ENCODE data around the gene DNASE1.
"Not testable (repeated sequence)": the region's sequence is repeated elsewhere in the genome, so short reads cannot be mapped to it uniquely, and the experiment has no call there.

DNASE1 gene

DNA sequence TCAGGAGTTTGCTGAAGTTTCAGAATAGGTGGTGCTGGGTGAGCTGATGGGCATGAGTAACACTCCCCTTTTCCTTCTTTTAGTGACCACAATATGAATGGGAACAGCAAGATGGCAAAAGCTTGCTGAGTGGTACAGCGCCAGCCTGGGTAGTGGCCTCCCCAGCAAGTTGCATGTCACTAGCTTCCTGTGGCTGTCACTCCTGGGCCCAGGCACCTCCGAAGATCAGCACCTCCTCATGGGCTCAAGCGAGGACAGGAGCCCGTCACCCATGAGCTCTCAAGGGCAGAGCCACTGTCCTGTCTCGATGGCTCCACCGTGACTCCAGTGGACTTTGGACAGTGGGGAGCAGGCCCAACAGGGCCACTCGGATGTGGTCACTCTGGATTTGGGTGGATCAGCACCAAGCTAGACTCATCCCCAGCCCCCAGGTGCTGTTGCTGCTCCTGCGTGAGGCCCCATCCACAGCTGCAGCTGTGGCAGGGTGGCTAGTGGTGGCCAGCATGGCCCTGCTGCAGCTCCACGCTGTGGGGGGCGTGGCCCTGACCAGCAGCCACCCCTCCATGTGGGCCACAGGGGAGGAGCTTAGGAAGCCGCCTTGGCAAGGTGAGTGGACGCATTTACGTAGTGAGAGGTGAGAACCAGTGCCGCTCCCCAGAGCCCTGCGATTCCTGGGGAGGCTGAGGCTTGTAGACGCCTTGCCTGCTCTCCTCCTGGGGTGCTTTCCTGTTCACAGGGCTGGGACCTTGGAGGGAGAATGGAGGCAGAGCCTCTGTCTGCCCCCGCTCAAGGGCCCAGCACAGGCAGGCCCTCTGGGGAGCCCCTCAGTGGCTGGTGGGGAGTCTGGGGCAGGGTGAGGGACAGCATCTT is 13.6 kb upstream of the DNASE1 start:
- DNase-seq (ENCODE audit: low read depth in 2 of 2): no peak

GRCh38 chr16:3641801-3642396 is 12.6 kb upstream of the DNASE1 start:
- no peak for DNase-seq (ENCODE audit: low read depth in 2 of 2)

DNA sequence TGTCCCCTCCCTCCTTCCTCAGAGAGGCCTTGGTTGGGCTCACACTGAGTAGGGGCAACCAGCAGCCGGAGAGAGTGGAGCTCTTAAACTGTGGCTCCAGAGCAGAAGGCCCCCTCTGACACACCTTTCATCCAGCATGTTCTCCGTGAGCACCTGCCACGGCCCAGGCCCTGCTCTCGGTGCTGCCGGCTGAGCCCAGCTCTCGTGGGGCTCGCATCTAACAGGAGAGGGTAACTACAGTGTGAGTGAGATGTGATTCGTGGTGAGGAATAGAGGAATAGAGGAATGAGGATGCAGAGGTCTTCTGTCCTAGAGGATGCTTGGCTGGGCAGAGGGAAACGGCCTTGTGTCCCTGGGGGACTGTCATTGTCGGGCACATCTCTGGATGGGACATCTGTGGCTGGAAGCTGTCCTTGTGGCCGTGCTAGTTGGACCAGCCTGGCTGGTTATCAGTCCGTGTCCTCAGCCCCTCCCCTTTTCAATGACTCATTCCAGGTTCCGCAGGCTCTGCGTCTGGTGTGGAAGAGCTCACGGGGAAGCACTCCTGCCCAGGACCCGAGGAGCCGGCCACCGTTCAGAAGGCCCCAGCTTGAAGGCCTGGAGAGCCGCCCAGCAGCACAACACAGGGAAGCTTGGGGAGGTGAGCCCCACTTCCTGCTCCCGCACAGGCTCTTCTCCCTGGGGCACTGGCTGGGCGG is 11.9 kb upstream of the DNASE1 start:
- no peak for DNase-seq (ENCODE audit: low read depth in 2 of 2)

DNA sequence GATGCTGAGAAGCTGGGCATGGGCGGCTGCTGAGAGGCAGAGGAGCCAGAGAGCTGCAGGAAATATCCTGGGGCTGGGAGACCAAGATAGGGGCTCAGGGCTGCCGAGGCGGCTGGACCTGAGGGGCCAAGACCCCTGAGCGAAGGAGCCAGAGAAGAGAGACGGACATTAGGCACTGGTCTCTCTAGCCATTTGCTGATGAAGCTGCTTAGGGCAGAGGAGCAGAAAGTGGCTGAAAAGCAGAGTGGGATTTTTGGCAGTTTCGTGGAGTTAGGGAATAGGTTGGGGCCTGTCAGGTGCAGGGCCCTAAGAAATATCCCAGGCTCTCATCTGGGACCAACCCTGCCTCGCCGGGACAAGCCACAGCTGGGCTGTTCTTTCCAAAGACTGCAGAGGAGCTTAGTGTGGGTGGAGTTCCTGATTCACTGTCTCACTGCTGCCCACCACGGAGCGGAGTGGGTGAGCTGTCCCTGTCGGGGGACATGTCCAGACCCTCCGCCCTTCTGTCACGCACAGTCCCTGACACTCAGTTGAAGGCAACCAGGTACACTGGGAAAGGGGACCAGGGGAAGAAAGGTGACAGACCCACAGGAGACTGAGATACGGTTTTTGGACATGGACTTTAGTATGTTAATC is 11.3 kb upstream of the DNASE1 start:
- no peak for DNase-seq (ENCODE audit: low read depth in 2 of 2)

- no peak for DNase-seq (ENCODE audit: low read depth in 2 of 2)
These were observed 9.4 kb upstream of the DNASE1 start for GRCh38 chr16:3645108-3645503.

- DNase-seq (ENCODE audit: low read depth in 2 of 2): no peak
These were observed 8.8 kb upstream of the DNASE1 start for GRCh38 chr16:3645504-3646347.

GRCh38 chr16:3646348-3646920 is 8.1 kb upstream of the DNASE1 start:
- no peak for DNase-seq (ENCODE audit: low read depth in 2 of 2)

GRCh38 chr16:3650631-3651265 is 3.7 kb upstream of the DNASE1 start:
- DNase-seq (ENCODE audit: low read depth in 2 of 2): no peak

- DNase-seq (ENCODE audit: low read depth in 2 of 2): no peak
These were observed 2.8 kb upstream of the DNASE1 start for GRCh38 chr16:3651461-3652372.

GRCh38 chr16:3652373-3653195 is 1.9 kb upstream of the DNASE1 start:
- no peak for DNase-seq (ENCODE audit: low read depth in 2 of 2)

- no peak for DNase-seq (ENCODE audit: low read depth in 2 of 2)
These were observed 522 bp downstream of the DNASE1 start for GRCh38 chr16:3655030-3655395.

DNA sequence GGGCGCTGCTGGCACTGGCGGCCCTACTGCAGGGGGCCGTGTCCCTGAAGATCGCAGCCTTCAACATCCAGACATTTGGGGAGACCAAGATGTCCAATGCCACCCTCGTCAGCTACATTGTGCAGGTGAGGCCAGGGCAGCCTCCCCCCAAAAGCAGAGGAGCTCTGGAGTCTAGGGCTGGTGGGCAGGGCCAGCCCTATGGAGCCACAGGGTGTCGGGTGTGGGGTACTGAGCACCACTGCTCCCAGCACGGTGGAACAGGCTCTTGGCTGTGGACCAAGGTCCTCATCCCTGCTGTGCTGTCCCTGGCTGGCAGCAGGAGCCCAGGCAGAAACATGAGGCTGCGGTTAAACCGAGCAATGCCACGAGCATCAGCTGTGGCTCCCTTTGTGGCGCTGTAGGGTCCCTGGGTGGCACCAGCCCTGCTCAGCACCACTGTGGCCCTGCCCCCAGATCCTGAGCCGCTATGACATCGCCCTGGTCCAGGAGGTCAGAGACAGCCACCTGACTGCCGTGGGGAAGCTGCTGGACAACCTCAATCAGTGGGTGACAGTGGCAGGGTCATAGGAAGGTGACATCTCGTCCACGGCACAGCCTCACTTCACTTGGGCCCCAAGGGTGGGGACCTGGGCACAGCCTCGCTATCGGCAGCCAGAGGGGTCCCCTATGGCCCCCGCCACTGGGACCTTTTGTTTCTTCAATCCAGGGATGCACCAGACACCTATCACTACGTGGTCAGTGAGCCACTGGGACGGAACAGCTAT is 1.1 kb downstream of the DNASE1 start:
- no peak for DNase-seq (ENCODE audit: low read depth in 2 of 2)

GRCh38 chr16:3656160-3656490 is 1.6 kb downstream of the DNASE1 start:
- DNase-seq (ENCODE audit: low read depth in 2 of 2): not testable (repeated sequence)

DNA sequence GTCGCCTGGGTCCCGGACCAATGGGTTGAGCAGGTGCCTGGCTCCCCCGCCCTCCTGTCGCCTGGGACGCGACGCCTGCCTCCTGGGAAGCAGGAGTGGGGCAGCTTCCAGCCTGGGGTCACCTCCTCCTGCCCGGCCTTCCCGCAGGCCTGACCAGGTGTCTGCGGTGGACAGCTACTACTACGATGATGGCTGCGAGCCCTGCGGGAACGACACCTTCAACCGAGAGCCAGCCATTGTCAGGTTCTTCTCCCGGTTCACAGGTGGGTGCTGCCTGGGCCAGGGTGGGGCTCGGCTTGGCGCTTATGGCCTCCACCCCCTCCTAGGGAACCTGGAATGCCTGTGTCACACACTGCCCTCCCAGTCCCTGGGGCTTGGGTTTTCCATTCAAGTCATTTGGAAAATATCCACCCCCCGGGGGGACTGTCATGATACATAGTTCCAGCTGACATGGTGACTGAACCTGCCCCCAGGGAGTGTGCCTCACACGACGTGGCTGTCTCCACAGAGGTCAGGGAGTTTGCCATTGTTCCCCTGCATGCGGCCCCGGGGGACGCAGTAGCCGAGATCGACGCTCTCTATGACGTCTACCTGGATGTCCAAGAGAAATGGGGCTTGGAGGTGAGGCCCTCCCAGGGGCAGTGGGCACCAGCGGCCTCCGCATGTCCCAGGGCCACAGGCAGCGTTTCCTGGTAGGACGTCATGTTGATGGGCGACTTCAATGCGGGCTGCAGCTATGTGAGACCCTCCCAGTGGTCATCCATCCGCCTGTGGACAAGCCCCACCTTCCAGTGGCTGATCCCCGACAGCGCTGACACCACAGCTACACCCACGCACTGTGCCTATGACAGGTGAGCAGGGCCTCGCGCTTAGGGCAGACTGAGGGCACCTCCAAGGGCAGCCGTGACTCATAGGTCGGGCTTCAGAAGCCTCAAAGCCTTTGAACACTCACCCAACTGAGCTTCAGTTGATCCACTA is 2.3 kb downstream of the DNASE1 start:
- DNase-seq (ENCODE audit: low read depth in 2 of 2): peak in 1 of 2 donors; percentile 40

DNA sequence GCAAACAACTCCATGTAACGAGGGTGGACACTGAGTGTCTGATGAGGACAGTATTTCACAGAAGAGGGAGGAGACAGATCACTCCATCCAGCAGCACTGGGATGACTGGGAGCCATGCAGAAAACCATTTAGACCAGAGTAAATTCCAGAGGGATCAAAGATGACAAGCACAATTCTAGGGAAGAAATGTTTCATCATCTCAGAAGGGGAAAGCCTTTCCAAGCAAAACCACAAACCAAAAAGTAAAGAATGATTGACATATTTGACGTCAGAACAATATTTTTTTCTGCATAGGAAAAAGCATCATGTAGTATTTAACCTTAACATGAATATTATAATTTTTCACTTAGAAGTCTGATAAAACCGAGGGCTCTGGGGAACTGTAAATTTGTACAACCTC is 4.8 kb downstream of the DNASE1 start:
- DNase-seq (ENCODE audit: low read depth in 2 of 2): no peak

DNA sequence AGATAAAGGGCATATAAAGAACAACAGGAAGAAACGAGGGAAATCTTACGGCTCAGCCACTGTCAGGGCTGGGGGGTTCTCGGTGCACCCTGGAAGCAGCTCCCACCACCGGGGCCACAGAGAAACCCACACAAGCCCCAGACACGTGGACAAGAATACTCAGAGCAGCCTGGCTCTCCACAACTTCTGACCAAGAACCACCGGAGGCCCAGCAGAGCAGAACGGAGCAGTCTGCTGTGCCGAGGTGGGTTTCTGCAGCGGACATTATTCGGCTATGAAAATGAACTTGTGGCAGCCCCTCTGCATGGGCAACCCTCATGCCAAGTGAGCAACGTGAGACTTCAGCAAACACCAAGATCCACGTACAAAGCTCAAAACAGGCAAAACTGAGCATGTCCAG is 6.8 kb downstream of the DNASE1 start:
- DNase-seq (ENCODE audit: low read depth in 2 of 2): no peak

DNA sequence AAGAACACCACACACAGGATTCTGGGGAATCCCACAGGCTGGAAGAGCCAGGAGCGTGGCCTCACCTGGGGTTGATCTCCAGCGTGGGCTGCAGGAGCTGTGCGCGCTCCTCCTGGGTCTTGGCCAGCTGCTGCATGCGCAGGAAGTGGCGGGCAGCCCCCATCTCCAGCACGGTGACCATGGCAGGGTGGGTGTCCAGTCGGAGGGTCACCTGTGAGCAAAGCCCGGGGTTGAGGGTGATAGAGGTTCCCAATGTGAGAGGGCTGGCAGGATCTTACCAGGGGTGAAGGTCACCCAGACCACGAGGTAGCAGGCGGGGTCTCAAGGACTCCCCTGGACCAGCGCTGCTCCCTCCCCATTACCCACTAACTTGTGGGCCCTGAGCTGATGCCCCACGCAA is 7.4 kb downstream of the DNASE1 start:
- DNase-seq (ENCODE audit: low read depth in 2 of 2): no peak

Data from stimulated activated CD8-positive, alpha-beta memory T cell treated with anti-CD3 and anti-CD28 coated beads, Interleukin-15, amount 100 ng/mL, for 48 hours (primary cell).